ENCODE data around the gene DYNLRB1. TPM values are rescaled to one million over a fixed set of nuclear protein-coding genes. Genes with fewer than 3 reads are reported as not detected.

The DYNLRB1 gene
- total and polyA plus RNA-seq, 2 donors (not counting 1 experiment from before 2014, with no cell fraction given): 55.3 to 120 TPM

- Histone ChIP-seq H2AFZ (ENCODE audit: insufficient read depth, low read depth, low read length, poor library complexity, severe bottlenecking) (no peak overlapping the region), H4K20me1 (ENCODE audit: control insufficient read depth, insufficient read depth, low read length, poor library complexity, severe bottlenecking) (no peaks in the 10 kb centered on the region), H3K4me2 (replicated peaks; ENCODE audit: low read depth, low read length, poor library complexity, severe bottlenecking) (peak overlapping the region; percentile 22), H3K36me3 (replicated peaks in 1 of 2; ENCODE audit: control extremely low read depth in 1 of 2, control insufficient read depth in 1 of 2, extremely low read depth in 1 of 2, insufficient read depth in 2 of 2, low read length in 1 of 2) (no peaks in the 10 kb centered on the region), H3K4me1 (ENCODE audit: control insufficient read depth in 2 of 2, insufficient read depth in 2 of 2, low read length in 2 of 2) (peaks cover 8 to 14% of the 10 kb centered on the region in 2 donors), H3K27me3 (replicated peaks in 1 of 4; ENCODE audit: control extremely low read depth in 1 of 4, control insufficient read depth in 3 of 4, insufficient read depth in 4 of 4, low read length in 3 of 4) (no peaks in the 10 kb centered on the region), H3K4me3 (ENCODE audit: control extremely low read depth in 1 of 5, extremely low read depth in 1 of 5, insufficient read depth in 1 of 5, low read depth in 2 of 5, low read length in 4 of 5) (no peak overlapping the region), H3K79me2 (ENCODE audit: control insufficient read depth, insufficient read depth, low read length) (no peaks in the 10 kb centered on the region), H3K27ac (ENCODE audit: low read length in 2 of 2) (peak overlapping the region; percentile 6 to 9), H3K9ac (ENCODE audit: low read length) (no peak overlapping the region), H3K9me3 (ENCODE audit: control extremely low read depth in 1 of 3, control insufficient read depth in 2 of 3, insufficient read depth in 1 of 3, low read length in 2 of 3) (no peaks in the 10 kb centered on the region)
- H3K27ac Mint-ChIP-seq: peak overlapping the region; percentile 92
- H3K9me3 Mint-ChIP-seq (ENCODE audit: insufficient read depth): no peaks in the 10 kb centered on the region
- ATAC-seq (ENCODE audit: low read depth) (no peak), DNase-seq (peak; percentile 47)
- 93% methylated on average over 36 of the region's 43 CpGs for WGBS (ENCODE audit: insufficient coverage)
- no peaks in the 10 kb centered on the region for H3K27me3 Mint-ChIP-seq
- intact Hi-C loops (cut with micrococcal nuclease): loop anchor here (2.0 kb wide), 1 partner anchor 313 kb away; the partner anchor contains the start of gene GGT7
- peak overlapping the region; percentile 85 for H3K4me3 Mint-ChIP-seq
- CTCF ChIA-PET: interaction anchor here (1.0 to 1.2 kb wide), 2 partner anchors 21 to 149 kb away, joined by 3 read pairs; no protein-coding TSS in a partner anchor
- H3K4me1 Mint-ChIP-seq: peaks cover 13% of the 10 kb centered on the region
- POLR2A ChIA-PET: interaction anchor here (0.7 kb wide), 1 partner anchor 1234 kb away, joined by 11 read pairs; no protein-coding TSS in a partner anchor
- TF ChIP-seq CTCF (IDR thresholded peaks at IDR 0.05) (no peak), EZH2 (IDR thresholded peaks at IDR 0.05; ENCODE audit: borderline replicate concordance, insufficient read depth, low read depth, low read length, poor library complexity, severe bottlenecking) (no peak)
These were observed 43.3 kb downstream of the DYNLRB1 start for GRCh38 chr20:34559311-34560140.

GRCh38 chr20:34560141-34560523 lies 43.9 kb downstream of the DYNLRB1 start:
- H4K20me1 ChIP-seq (ENCODE audit: control insufficient read depth, insufficient read depth, low read length, poor library complexity, severe bottlenecking): no peaks in the 10 kb centered on the region
- CTCF ChIA-PET: interaction anchor here (1.2 to 3.4 kb wide), 2 partner anchors 22 to 150 kb away, joined by 3 to 10 read pairs; no protein-coding TSS in a partner anchor
- H3K36me3 ChIP-seq (replicated peaks in 1 of 2; ENCODE audit: control extremely low read depth in 1 of 2, control insufficient read depth in 1 of 2, extremely low read depth in 1 of 2, insufficient read depth in 2 of 2, low read length in 1 of 2): no peaks in the 10 kb centered on the region
- H3K4me1 ChIP-seq (ENCODE audit: control insufficient read depth in 2 of 2, insufficient read depth in 2 of 2, low read length in 2 of 2): peaks cover 8 to 14% of the 10 kb centered on the region in 2 donors
- Mint-ChIP-seq H3K27ac (peak overlapping the region; percentile 93), H3K4me3 (peak overlapping the region; percentile 78), H3K9me3 (ENCODE audit: insufficient read depth) (no peaks in the 10 kb centered on the region), H3K27me3 (no peaks in the 10 kb centered on the region), H3K4me1 (peaks cover 13% of the 10 kb centered on the region)
- no peak for TF ChIP-seq CTCF (IDR thresholded peaks at IDR 0.05)
- TF ChIP-seq EZH2 (IDR thresholded peaks at IDR 0.05; ENCODE audit: borderline replicate concordance, insufficient read depth, low read depth, low read length, poor library complexity, severe bottlenecking): no peak
- no peak overlapping the region for H3K4me2 ChIP-seq (replicated peaks; ENCODE audit: low read depth, low read length, poor library complexity, severe bottlenecking)
- no peaks in the 10 kb centered on the region for H3K9me3 ChIP-seq (ENCODE audit: control extremely low read depth in 1 of 3, control insufficient read depth in 2 of 3, insufficient read depth in 1 of 3, low read length in 2 of 3)
- POLR2A ChIA-PET: interaction anchor here (0.7 kb wide), 1 partner anchor 1233 kb away, joined by 11 read pairs; no protein-coding TSS in a partner anchor
- intact Hi-C loops (cut with micrococcal nuclease): no loop called here
- H3K4me3 ChIP-seq (ENCODE audit: control extremely low read depth in 1 of 5, extremely low read depth in 1 of 5, insufficient read depth in 1 of 5, low read depth in 2 of 5, low read length in 4 of 5): no peak overlapping the region
- no peak overlapping the region for H3K9ac ChIP-seq (ENCODE audit: low read length)
- 76% methylated on average over 10 of the region's 12 CpGs for WGBS (ENCODE audit: insufficient coverage)
- no peaks in the 10 kb centered on the region for H3K27me3 ChIP-seq (replicated peaks in 1 of 4; ENCODE audit: control extremely low read depth in 1 of 4, control insufficient read depth in 3 of 4, insufficient read depth in 4 of 4, low read length in 3 of 4)
- DNase-seq: no peak
- no peak for ATAC-seq (ENCODE audit: low read depth)
- peak overlapping the region in 1 of 2 donors; percentile 9 for H3K27ac ChIP-seq (ENCODE audit: low read length in 2 of 2)
- no peaks in the 10 kb centered on the region for H3K79me2 ChIP-seq (ENCODE audit: control insufficient read depth, insufficient read depth, low read length)
- no peak overlapping the region for H2AFZ ChIP-seq (ENCODE audit: insufficient read depth, low read depth, low read length, poor library complexity, severe bottlenecking)

All from B cell (primary cell).